WTC11 (cell line): Measurements from ENCODE around the gene TMEM256. TPM values are rescaled to one million over a fixed set of nuclear protein-coding genes. Genes with fewer than 3 reads are reported as not detected.

Experiments
- ATAC-seq: fragments of 200-7000 bp; cut with Tn5 transposase; 2 replicates; pipeline ENCODE4 v1.10.0; 2021; ENCODE audit warnings: mild to moderate bottlenecking, moderate library complexity
- CTCF ChIA-PET: fragments of 300-600 bp; sonication (Branson Sonifier 250); formaldehyde crosslinking; loops from one replicate; lab custom pipeline; 2021; ENCODE audit warnings: antibody characterized with exemption; lab: Charles Lee
- POLR2A ChIA-PET: fragments of 350-600 bp; sonication (Branson Sonifier 250); formaldehyde crosslinking; loops from one replicate; lab custom pipeline; 2021; ENCODE audit warnings: antibody characterized with exemption; lab: Charles Lee
- DNase-seq: peaks from one replicate; pipeline ENCODE4 v3.0.0; 2021; ENCODE audit warnings: low spot score
- H3K27ac Mint-ChIP-seq: 2 replicates; pipeline ENCODE4 v1.8.0; 2021; ENCODE audit warnings: mixed read lengths
- H3K27me3 Mint-ChIP-seq: 2 replicates; pipeline ENCODE4 v1.8.0; 2021; ENCODE audit warnings: low read depth, mild to moderate bottlenecking, moderate library complexity, mixed read lengths
- H3K36me3 Mint-ChIP-seq: 2 replicates; pipeline ENCODE4 v1.8.0; 2021; ENCODE audit warnings: mixed read lengths
- H3K4me1 Mint-ChIP-seq: 2 replicates; pipeline ENCODE4 v1.8.0; 2022; ENCODE audit warnings: mixed read lengths
- H3K4me3 Mint-ChIP-seq: 2 replicates; pipeline ENCODE4 v1.8.0; 2021; ENCODE audit warnings: mild to moderate bottlenecking, moderate library complexity, mixed read lengths
- H3K9me3 Mint-ChIP-seq: 2 replicates; pipeline ENCODE4 v1.8.0; 2021; ENCODE audit warnings: mixed read lengths
- ARID4B ChIP-seq: sonication (generic); formaldehyde crosslinking; IDR thresholded peaks from 2 replicates; pipeline ENCODE4 v1.8.0; 2023; ENCODE audit warnings: missing genetic modification reagents, mild to moderate bottlenecking, borderline replicate concordance
- CDX4 ChIP-seq: fragments of 250-450 bp; sonication (Bioruptor Pico); IDR thresholded peaks from 2 replicates; pipeline ENCODE4 v1.9.0; 2021; ENCODE audit warnings: moderate library complexity, mild to moderate bottlenecking, inconsistent platforms, borderline replicate concordance
- FOXK1 ChIP-seq: sonication (generic); formaldehyde crosslinking; IDR thresholded peaks from 2 replicates; pipeline ENCODE4 v1.8.0; 2022; ENCODE audit warnings: mild to moderate bottlenecking, moderate library complexity, missing genetic modification reagents
- FOXP1 ChIP-seq: sonication (generic); formaldehyde crosslinking; IDR thresholded peaks from 2 replicates; pipeline ENCODE4 v1.8.0; 2022; ENCODE audit warnings: missing genetic modification reagents, mild to moderate bottlenecking, moderate library complexity, borderline replicate concordance
- IRF1 ChIP-seq: sonication (generic); formaldehyde crosslinking; IDR thresholded peaks from 2 replicates; pipeline ENCODE4 v1.8.0; 2023; ENCODE audit warnings: missing genetic modification reagents
- JAZF1 ChIP-seq: fragments of 250-450 bp; sonication (Bioruptor Pico); IDR thresholded peaks from 2 replicates; pipeline ENCODE4 v1.9.0; 2021; ENCODE audit warnings: moderate library complexity, mild to moderate bottlenecking, inconsistent platforms
- KAT7 ChIP-seq: sonication (generic); formaldehyde crosslinking; IDR thresholded peaks from 2 replicates; pipeline ENCODE4 v1.8.1; 2023; ENCODE audit warnings: missing genetic modification reagents, mild to moderate bottlenecking, borderline replicate concordance
- MAX ChIP-seq: sonication (generic); formaldehyde crosslinking; IDR thresholded peaks from 2 replicates; pipeline ENCODE4 v1.8.0; 2022; ENCODE audit warnings: mild to moderate bottlenecking, missing genetic modification reagents
- MYBL2 ChIP-seq: sonication (generic); formaldehyde crosslinking; IDR thresholded peaks from 2 replicates; pipeline ENCODE4 v1.8.1; 2023; ENCODE audit warnings: mild to moderate bottlenecking, moderate library complexity, missing genetic modification reagents
- NR2C2 ChIP-seq: sonication (generic); formaldehyde crosslinking; IDR thresholded peaks from 2 replicates; pipeline ENCODE4 v1.8.0; 2022; ENCODE audit warnings: mild to moderate bottlenecking, missing genetic modification reagents
- OVOL2 ChIP-seq: fragments of 250-450 bp; sonication (Bioruptor Pico); IDR thresholded peaks from 2 replicates; pipeline ENCODE4 v1.9.0; 2021; ENCODE audit warnings: mild to moderate bottlenecking, borderline replicate concordance
- RELA ChIP-seq: sonication (generic); formaldehyde crosslinking; IDR thresholded peaks from 2 replicates; pipeline ENCODE4 v1.8.1; 2022; ENCODE audit warnings: missing genetic modification reagents, mild to moderate bottlenecking, borderline replicate concordance
- SP1 ChIP-seq: sonication (generic); formaldehyde crosslinking; conservative IDR thresholded peaks from 2 replicates; pipeline ENCODE4 v1.8.1; 2022; ENCODE audit warnings: missing genetic modification reagents
- TCF7 ChIP-seq: sonication (generic); formaldehyde crosslinking; IDR thresholded peaks from 2 replicates; pipeline ENCODE4 v1.8.0; 2022; ENCODE audit warnings: mild to moderate bottlenecking, low read depth, missing genetic modification reagents, moderate library complexity
- USF2 ChIP-seq: sonication (generic); formaldehyde crosslinking; IDR thresholded peaks from 2 replicates; pipeline ENCODE4 v1.8.1; 2023; ENCODE audit warnings: mild to moderate bottlenecking, missing genetic modification reagents, moderate library complexity
- ZBTB43 ChIP-seq: sonication (generic); formaldehyde crosslinking; IDR thresholded peaks from 2 replicates; pipeline ENCODE4 v1.8.1; 2023; ENCODE audit warnings: mild to moderate bottlenecking, missing genetic modification reagents
- ZNF219 ChIP-seq: sonication (generic); formaldehyde crosslinking; IDR thresholded peaks from 2 replicates; pipeline ENCODE4 v1.8.0; 2023; ENCODE audit warnings: missing genetic modification reagents, mild to moderate bottlenecking, borderline replicate concordance
- ZNF232 ChIP-seq: sonication (generic); formaldehyde crosslinking; IDR thresholded peaks from 2 replicates; pipeline ENCODE4 v1.8.0; 2022; ENCODE audit warnings: mild to moderate bottlenecking, missing genetic modification reagents
- ZNF317 ChIP-seq: sonication (generic); formaldehyde crosslinking; IDR thresholded peaks from 2 replicates; pipeline ENCODE4 v1.8.1; 2023; ENCODE audit warnings: low read depth, mild to moderate bottlenecking, moderate library complexity, missing genetic modification reagents, borderline replicate concordance
- total RNA-seq: library from RNA; stranded (reverse); gene quantifications from 3 replicates; pipeline ENCODE4 v1.2.3, GENCODE V29; 2021

The TMEM256 gene
- total RNA-seq, 1 experiment from 2014 or later, result 132 TPM

- TF ChIP-seq MAX (peak; percentile 82), ARID4B (CRISPR knock-in tag) (peak; percentile 34; the same call in 1 of the 2 replicates), RELA (CRISPR knock-in tag) (no peak), NR2C2 (CRISPR knock-in tag) (no peak), OVOL2 (CRISPR knock-in tag) (no peak), USF2 (peak; percentile 98), TCF7 (CRISPR knock-in tag) (no peak), JAZF1 (CRISPR knock-in tag) (no peak), ZNF219 (CRISPR knock-in tag) (no peak)
- TF ChIP-seq, all 79 proteins: peak for 8
These were observed 36.4 kb upstream of the TMEM256 start (continued) for GRCh38 chr17:7440113-7440833.

- Mint-ChIP-seq H3K27ac (peak within 1 kb of the TSS; percentile 98), H3K36me3 (no peaks in the 10 kb centered on the region; the same call in 1 of the 2 replicates), H3K4me1 (peaks cover 37% of the 10 kb centered on the region), H3K9me3 (no peaks in the 10 kb centered on the region), H3K27me3 (peaks cover 34% of the 10 kb centered on the region)
- CTCF ChIA-PET, result interaction anchor here (2.5 to 3.8 kb wide), 5 partner anchors 40 to 121 kb away, joined by 5 to 21 read pairs (median 13); partner anchors contain the start of genes PLSCR3, TMEM95, TNFSF13 and ZBTB4
- POLR2A ChIA-PET, result interaction anchor here (0.6 to 2.4 kb wide), 3 partner anchors 13 to 45 kb away, joined by 3 to 15 read pairs (median 9); partner anchors contain the start of gene POLR2A
- no peak for ATAC-seq
- TF ChIP-seq MYBL2 (CRISPR knock-in tag), result 0 out of 2 replicates have a peak, but pooled peaks have one; percentile 17
- no peak for TF ChIP-seq ZNF317
- no peak for TF ChIP-seq ZNF232
- TF ChIP-seq ZBTB43 (CRISPR knock-in tag), result 0 out of 2 replicates have a peak, but pooled peaks have one; percentile 19
- no peak for TF ChIP-seq CDX4 (CRISPR knock-in tag)
- TF ChIP-seq FOXK1, result 0 out of 2 replicates have a peak, but pooled peaks have one; percentile 6
- peak; percentile 5; the same call in 1 of the 2 replicates for TF ChIP-seq ARID4B (CRISPR knock-in tag)
- no peak for TF ChIP-seq KAT7 (CRISPR knock-in tag)
- no peak for TF ChIP-seq IRF1
- 0 out of 2 replicates have a peak, but pooled peaks have one; percentile 47 for TF ChIP-seq SP1
- TF ChIP-seq MAX, result no peak
- TF ChIP-seq FOXP1 (CRISPR knock-in tag), result peak; percentile 30; the same call in 1 of the 2 replicates
- TF ChIP-seq, all 79 proteins: peak for 6
- DNase-seq, result no peak
- H3K4me3 Mint-ChIP-seq, result peak within 1 kb of the TSS; percentile 97
These were observed 35.7 kb upstream of the TMEM256 start, which contains the start of gene FGF11 for GRCh38 chr17:7439462-7440112. Gene FGF11, plus strand, starts transcription at chr17:7439512. Its CDS starts 109 bp downstream, at chr17:7439621.
